Measurements from ENCODE around the gene TMEM131.
"Not testable (repeated sequence)": the region's sequence is repeated elsewhere in the genome, so short reads cannot be mapped to it uniquely, and the experiment has no call there.

The TMEM131 gene

DNA sequence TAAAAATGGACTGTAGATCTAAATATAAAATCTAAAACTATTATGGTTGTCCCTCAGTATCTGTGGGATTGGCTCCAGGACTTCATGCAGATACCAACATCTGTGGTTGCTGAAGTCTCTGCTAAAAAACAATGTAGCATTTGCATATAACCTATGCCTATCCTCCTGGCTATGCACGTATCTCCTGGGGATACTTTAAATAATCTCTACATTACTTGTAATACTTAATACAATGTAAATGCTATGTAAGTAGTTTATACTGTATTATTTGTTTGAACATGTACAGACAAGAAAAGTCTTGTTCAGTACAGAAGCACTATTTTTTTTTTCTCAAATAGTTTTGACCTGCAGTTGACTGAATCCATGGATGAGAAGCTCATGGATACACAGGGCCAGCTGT, 147.4 kb downstream of the TMEM131 start:
- DNase-seq: no peak

DNA sequence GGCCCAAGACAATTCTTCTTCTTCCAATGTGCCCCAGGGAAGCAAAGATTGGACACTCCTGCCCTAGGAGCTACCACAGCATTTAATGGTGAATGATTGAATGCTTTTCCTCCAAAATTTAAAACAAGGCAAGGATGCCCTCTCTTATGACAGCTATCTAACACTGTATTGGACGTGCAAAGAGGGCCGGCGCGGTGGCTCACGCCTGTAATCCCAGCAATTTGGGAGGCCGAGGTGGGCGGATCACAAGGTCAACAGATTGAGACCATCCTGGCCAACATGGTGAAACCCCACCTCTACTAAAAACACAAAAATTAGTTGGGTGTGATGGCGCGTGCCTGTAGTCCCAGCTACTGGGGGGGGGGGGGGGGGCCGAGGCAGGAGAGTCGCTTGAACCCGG, 149.0 kb downstream of the TMEM131 start:
- not testable (repeated sequence) for DNase-seq

DNA sequence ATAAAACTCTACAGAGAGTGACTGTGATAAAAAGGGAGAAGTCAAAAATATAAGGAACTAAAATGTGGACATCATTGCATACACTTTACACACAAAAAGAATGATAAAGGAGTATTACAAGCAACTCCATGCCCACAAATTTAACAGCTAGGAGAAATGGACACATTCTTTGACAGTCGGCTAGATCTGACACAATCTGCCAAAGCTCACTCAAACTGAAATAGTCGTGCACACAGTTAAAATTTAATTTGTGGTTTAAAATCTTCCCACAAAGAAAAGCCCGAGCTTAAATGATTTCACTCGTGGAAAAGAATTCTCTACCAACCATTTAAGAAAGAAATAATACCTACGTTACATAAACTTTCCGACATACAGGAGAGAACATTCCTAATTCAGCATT, 149.9 kb downstream of the TMEM131 start:
- DNase-seq: no peak

DNA sequence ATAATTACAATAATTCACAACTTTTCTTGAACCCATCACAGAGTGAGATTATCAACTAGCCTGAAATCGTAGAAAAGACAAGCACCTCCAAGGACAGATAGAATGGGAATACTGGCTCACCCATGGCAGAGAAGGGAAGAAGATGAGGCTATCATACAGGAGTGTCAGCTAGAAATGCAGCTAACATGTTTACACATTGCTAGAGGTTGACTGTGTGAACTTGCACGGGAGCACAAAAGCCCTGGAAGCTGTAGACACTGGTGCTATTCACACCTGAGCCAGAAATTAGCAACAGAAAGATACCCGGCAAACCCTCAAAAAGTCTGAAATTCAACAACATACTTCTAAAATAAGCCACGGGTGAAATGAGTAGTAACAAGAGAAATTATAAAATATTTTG, 150.6 kb downstream of the TMEM131 start:
- no peak for DNase-seq

DNA sequence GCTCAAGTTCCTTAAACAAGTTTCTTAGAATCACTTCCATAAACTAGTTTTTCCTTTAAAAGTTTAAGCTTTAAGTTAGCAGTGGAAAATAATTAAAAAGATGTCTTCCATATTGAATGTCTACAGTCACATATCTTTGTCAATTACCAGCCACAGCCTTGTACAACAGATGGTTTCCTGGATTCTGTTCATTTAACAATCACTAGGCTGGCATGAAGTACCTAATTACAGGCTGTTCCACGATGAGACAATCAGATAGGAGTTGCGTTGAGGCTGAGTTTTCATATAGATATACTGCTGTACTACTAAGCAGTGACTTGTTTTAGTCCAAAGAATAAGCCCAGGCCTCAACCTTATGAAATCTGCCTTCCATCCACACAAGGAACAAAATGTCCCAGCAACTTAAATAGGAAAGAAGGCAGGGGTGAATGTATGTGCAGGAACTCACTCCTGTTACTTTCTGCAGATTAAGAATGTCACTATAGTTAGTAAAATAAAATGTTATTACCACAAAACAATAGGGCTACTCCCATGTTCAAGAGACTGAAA, 151.4 kb downstream of the TMEM131 start:
- no peak for DNase-seq

DNA sequence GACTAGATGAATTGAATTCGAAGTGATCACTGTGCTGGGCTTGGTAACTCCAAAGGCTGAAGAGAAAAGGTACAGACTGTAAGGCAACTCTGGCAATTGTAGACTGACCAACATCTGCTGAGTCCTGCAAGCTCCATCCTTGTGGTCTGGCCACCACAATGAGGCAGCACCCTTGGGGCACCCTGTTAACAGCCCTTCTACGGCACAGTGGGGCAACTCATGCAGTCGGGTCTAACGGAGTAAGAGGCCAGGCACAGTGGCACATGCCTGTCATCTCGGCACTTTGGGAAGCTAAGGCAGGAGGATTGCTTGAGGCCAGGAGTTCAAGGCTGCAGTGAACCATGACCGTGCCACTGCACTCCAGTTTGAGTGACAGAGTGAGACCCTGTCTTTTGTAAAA, 155.6 kb downstream of the TMEM131 start:
- DNase-seq: no peak

DNA sequence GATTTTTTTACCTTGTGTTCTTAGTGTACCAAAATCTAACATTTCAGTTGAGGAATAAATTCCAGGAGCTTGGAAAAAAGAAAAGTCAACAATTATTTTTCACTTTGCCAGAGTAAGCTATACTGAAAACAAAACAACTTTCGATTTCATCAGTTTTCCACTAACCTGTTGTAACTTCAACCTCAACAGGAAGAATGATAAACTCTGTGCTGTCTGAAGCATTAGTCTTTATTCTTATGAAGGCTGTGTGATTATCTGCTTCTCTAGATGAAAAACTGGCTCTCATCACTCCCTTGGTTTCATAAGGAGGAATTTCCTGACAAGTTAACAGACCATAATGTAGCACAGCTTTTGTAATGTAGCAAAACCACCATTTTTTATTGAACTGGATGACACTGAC, 161.1 kb downstream of the TMEM131 start:
- DNase-seq: no peak

DNA sequence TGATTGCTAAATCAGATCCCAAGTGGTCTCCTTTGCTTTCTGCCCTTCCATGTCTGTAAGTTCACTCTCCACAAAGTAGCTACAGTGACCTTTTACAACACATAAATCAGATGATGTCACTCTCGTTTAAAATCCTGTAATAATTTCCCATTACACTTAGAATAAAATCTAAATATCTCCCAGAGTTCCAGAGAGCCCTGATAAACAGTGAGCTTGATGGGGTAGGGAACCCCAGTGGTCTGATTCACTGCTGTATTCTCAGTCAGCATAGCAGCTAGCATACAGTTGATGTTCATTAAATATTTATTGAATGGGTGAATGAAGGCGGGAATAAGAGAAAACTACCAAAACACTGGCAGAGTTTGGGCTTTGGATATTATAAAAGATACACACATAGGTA, 164.6 kb downstream of the TMEM131 start:
- no peak for DNase-seq

DNA sequence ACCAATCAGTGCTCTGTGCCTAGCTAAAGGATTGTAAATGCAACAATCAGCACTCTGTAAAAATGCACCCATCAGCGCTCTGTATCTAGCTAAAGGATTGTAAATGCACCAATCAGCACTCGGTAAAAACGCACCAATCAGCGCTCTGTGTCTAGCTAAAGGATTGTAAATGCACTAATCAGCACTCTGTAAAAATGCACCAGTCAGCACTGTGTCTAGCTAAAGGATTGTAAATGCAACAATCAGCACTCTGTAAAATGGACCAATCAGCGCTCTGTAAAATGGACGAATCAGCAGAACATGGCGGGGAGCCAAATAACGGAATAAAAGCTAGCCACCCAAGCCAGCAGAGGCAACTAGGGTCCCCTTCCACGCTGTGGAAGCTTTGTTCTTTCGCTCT, 166.5 kb downstream of the TMEM131 start:
- not testable (repeated sequence) for DNase-seq

DNA sequence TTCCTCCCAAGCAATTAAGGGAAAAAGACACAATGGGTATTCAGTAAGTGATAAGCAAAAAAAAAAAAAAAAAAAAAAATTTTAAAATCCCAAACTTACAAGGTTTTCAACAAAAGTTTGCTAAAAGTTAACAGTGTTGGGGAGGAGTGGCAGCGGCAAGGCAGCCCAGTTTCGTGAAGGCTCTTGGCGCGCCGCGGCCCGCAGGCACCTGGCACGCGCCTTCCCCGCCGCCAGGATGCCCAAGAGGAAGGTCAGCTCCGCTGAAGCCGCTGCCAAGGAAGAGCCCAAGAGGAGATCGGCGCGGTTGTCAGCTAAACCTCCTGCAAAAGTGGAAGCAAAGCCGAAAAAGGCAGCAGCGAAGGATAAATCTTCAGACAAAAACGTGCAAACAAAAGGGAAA, 168.7 kb downstream of the TMEM131 start:
- DNase-seq: not testable (repeated sequence)

DNA sequence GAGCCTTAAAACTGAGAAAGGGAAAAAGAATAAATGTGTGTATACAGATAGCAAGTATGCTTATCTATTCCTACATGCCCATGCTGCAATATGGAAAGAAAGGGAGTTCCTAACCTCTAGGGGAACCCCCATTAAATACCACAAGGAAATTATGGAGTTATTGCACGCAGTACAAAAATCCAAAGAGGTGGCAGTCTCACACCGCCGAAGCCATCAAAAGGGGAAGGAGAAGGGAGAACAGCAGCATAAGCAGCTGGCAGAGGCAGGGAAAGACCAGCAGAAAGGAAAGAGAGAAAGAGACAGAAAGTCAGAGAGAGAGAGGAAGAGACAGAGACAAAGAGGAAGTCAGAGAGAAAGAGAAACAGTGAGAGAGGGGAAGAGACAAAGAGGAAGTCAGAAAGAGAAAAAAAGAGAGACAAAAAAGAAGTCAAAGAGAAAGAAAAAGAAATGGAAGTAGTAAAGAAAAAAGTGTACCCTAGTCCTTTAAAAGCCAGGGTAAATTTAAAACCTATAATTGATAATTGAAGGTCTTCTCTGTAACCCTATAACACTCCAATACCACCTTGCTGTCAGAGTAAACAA, 169.4 kb downstream of the TMEM131 start:
- DNase-seq: not testable (repeated sequence)

DNA sequence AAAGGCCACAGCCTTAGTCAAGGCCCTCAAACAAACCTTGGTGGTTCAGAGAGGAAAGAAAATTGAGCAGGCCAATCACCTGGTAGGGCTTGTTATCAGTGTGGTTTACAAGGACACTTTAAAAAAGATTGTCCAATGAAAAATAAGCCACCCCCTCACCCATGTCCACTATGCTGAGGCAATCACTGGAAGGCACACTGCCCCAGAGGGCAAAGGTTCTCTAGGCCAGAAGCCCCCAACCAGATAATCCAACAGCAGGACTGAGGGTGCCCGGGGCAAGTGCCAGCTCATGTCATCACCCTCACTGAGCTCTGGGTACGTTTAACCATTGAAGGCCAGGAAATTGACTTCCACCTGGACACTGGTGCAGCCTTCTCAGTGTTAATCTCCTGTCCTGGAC, 171.7 kb downstream of the TMEM131 start:
- not testable (repeated sequence) for DNase-seq

DNA sequence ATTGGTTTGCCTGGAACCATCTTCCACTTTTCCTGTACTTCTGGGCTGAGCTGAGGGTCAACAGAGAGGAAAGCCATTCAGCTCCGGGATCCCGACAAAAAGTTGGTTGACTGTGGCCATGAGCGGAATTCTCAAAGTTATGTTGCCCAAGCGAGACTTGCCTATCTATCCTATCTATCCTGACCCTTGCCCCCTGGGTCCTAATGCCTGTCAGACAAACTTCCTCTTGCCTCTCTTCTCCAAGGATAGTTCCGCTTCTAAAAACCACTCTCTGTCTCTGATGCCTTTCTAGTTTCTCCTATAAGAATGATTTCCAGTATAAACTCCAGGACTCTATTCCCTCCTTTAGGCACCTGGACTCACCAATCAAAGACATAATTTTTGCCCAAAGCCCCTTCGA, 173.9 kb downstream of the TMEM131 start:
- not testable (repeated sequence) for DNase-seq

DNA sequence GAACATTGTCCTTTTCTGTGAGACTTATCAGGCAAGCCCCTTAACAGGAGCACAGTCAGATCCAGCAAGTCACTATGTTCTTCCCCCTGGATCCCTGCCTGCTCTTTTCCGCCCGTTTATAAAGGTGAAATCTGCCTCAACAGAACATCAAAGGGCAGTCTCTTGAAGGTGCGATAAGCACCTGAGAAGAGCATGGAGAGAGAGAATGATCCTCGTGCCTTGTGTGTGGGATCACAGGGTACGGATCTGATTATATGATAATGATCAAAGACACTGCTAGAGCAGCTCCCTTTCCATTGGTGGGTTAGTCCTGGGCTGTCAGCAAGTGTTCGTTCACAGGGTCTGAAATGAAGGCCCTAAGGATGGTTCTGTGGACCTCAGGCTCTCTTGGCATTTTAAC, 176.0 kb downstream of the TMEM131 start:
- DNase-seq: no peak

DNA sequence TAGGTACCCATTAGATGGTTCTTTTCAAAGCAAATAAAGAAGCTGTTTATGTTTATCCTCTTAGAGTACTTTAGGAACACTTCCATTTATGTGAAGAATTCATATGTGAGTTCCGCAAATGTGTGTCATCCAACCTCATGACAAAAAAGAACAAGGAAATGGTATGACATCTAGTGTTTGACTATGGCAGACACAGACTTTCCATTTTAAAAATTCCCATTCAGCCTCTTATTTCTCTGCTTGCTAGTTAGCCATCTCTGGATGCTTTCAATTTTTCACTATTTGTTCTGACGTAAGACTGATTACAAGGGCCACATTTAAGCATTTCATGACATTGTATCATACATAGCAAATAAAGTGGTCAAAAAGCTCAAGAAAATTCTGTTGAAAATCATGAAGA, 179.3 kb downstream of the TMEM131 start:
- DNase-seq: no peak

DNA sequence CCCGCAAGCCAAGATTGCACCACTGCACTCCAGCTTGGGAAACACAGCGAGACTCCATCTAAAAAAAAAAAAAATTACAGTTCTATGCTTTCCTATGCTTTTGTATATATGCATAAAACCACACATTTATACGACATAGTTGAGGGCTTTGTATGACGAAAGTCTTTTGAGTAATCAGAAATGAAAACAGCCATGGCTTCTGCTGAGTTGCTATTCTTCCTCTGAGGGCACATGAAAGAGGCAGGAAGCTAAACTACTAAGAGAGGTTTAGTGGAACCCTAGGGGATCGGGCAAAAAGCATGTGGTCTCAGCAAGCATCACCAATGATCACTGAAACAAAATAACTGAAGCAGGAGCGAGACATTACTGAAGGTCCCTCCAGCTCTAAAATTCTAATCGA, 182.8 kb downstream of the TMEM131 start:
- DNase-seq: no peak

DNA sequence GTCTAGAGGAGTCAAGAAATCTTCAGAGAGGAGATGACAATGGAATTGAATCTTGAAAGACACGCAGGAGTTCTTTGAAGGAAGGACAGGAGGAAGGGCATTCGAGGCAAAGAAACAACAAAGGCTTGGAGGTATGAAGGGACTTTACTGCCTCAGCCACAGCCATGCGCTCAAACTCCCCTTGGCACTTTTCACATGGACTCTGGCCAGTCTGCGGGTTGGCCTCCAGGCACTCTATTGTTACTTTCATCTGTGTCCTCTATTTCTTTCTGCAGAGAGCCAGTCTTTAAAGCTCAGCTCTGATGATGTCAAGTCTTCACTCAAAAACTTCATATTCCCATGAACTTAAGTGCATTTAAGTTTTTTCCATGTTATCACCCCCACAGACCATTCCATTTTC, 186.9 kb downstream of the TMEM131 start:
- DNase-seq: no peak

DNA sequence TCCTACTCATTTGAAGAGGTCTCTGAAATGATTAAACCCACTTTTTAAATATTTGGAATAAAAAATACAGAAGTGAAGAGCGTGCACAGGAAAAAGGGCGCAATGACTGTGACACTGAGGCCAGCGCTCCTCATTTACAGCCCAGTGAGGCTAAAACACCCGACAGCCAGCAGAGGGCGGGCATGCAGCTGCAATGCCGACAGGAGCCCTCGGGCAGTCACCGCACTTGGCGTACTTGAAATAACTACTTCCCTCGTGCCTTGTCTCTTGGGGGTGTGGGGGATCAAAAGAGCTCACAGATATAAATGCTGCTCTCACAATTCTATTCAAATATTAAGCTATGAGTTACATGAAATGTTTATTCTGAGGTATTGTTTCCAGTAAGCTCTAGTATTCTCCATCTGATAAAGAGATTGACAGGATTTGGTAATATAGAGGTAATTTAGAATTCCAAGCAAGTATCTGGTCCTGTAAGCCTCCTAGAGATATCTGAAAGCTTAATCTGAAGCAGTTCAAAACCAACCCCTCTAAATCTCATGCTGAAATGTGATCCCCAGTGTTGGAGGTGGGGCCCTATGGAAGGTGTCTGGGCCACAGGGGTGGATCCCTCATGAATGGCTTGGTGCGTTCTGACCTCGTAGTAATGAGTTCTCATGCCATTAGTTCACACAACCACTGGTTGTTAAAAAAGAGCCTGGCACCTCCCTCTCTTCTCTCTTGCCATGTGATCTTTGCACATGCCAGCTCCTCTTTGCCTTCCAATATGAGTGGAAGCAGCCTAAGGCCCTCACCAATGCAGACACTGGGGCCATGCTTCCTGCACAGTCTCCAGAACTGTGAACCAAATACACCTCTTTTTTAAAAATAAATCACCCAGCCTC, 188.8 kb downstream of the TMEM131 start:
- DNase-seq: peak; percentile 41

DNA sequence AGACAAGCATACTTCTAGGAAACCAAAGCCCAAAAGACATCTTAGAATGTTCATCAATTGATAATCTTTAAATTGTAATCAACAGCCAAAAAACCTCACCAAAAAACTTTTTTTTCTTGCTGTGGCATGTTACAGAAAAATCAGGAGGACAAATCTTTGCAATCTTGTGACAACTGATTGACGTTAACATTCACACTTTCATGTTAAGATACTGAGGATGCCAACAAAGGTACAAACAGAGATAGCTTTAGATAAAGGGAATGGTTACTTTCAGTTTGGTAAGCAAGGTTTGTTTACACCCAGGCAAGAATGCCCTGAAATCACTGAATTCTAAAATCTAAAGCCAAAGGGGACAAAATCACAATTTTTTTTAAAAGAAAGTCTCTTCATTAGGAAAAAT, 190.0 kb downstream of the TMEM131 start:
- DNase-seq: no peak

DNA sequence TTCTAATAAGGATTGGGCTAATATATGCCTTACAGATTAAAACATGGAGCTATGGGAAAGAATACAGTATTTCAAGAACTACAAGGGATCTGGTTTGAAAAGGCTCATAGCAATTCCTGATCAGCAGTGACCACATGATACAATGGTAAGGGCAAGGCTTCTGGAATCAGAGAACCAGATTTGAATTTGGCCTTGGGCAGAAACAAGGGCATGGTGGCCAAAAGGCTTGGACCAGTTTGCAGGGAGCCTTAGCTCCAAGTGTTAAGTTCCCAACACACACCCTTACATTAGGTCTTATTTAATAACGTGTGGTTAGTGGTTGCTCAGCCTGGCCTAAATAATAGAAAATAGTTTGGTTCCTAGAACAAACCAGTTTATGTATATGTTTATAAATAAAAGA, 194.7 kb downstream of the TMEM131 start:
- no peak for DNase-seq

DNA sequence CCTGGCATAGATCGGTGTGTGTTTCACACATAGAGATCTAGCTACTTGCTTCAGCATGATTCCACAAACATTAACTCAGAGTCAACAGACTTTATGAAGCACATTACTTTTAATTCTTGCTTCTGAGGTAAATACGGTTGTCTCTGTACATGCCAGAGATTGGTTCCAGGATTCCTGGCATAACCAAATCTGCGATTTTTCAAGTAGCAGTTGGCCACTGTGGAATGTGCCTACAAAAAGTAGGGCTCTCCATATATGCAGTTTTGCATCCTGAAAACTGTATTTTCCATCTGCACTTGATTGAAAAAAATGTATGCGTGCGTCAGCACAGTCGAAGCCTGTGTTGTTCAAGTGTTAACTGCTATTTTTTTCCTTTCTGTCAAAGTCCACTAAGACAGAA, 197.3 kb downstream of the TMEM131 start:
- no peak for DNase-seq

DNA sequence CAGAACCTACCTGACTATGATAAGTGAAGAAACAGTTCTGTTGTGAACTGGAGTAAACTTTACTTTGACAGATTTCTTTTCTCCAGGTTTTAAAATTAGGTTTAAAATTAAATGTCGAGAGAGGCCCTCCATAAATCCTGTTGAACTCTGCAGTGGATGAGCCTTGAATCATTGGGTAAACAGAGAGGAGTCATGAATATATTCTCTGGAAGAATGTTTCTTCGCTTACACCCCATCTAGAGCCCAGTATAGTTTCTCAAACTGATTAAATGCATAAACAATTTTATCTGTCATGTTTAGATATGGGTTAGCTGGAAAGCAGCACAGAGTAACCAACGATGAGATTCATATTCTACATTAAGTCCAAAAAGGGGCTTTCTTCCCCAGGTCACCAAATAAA, 198.4 kb downstream of the TMEM131 start:
- no peak for DNase-seq

DNA sequence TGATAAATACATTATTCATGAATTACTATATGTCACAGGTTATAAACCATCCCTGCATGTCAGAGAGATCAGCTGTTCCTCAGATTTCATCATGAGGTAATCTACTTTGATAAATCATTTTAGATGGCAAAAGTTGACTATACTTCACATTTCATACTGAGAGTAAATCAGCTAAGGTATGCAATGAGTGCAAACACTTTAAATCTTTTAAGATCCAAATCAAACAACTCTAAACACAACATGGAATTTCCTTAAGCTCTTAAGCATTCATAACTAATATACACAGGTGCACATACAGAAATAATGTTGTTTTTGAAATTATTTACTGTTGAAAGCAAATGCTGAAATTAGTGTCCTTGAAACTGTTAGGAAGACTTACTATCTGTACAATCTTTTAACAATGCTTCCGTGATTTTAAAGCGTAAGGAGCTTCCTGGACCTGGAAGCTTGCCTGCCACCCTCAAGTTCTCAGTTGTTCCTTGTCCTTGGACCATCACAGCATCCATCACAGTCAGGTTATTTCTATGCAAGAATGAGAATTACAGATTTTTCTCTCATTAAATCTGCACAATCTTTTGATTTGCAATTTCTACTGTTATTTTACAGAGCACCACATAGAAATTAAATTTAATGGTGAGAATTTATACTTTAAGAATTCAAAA, 199.2 kb downstream of the TMEM131 start:
- no peak for DNase-seq

DNA sequence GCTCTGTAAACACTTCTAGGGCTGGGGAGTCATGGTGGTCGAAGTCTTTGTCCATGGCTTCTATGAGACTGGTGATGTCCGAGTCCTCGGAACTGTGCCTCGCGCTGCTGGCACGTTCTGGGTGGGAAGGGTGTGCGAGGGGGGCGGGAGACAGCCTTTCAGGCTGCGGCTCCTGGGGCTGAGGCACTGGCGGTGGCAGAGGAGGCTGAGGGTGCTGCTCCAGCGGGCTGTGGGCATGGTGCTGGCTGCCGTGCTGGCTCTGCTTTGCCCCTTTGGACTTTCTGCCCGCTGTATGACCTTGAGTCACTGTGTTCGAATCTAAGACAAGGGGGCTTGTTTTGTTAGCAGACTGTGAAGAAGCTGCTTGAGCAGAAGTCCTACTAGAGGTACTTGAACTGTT, 203.3 kb downstream of the TMEM131 start:
- no peak for DNase-seq
